Transverse colon (tissue), 4 donors: ENCODE measurements around the gene MEG3. TPM values are rescaled to one million over a fixed set of nuclear protein-coding genes. Genes with fewer than 3 reads are reported as not detected.

Experiments
- DNase-seq: peaks from one replicate; pipeline ENCODE4 v3.0.0-alpha.2; 2019
- H3K27ac ChIP-seq, 4 donors: fragments of 200-600 bp; sonication (generic); 2 replicates each; pipeline ENCODE4 v1.5.1; 2016 to 2018; ENCODE audit warnings: inconsistent platforms in 4 of 4
- H3K27me3 ChIP-seq: fragments of 200-600 bp; sonication (generic); 2 replicates; pipeline ENCODE4 v1.5.1; 2017; ENCODE audit warnings: inconsistent platforms
- H3K36me3 ChIP-seq, 4 donors: fragments of 200-600 bp; sonication (generic); 2 replicates each; pipeline ENCODE4 v1.5.1; 2017 to 2019; ENCODE audit warnings: inconsistent platforms in 4 of 4
- H3K4me1 ChIP-seq, 4 donors: fragments of 200-600 bp; sonication (generic); 2 replicates each; pipeline ENCODE4 v1.5.1; 2017 to 2020; ENCODE audit warnings: inconsistent platforms in 4 of 4
- H3K4me3 ChIP-seq, 4 donors: fragments of 200-600 bp; sonication (generic); 1 replicate in 1 of 4; 2 replicates in 3 of 4; pipeline versions ENCODE4 v1.5.1 to v1.6.1; 2017 to 2019; ENCODE audit warnings: inconsistent platforms in 4 of 4
- H3K9me3 ChIP-seq, 2 donors: fragments of 200-600 bp; sonication (generic); 2 replicates each; pipeline ENCODE4 v1.5.1; 2017 to 2019; ENCODE audit warnings: inconsistent platforms in 2 of 2
- EP300 ChIP-seq: sonication (generic); formaldehyde crosslinking; IDR thresholded peaks from one replicate; pipeline ENCODE4 v1.6.1; 2017; ENCODE audit warnings: antibody characterized with exemption, low read depth
- POLR2A ChIP-seq: fragments of 450-650 bp; IDR thresholded peaks from one replicate; pipeline ENCODE4 v1.6.1; 2016; ENCODE audit warnings: antibody characterized with exemption, mild to moderate bottlenecking, moderate library complexity
- POLR2AphosphoS5 ChIP-seq, 3 donors: sonication (generic); formaldehyde crosslinking; IDR thresholded peaks; one replicate each; pipeline ENCODE4 v1.6.1; 2016; ENCODE audit warnings: antibody characterized with exemption in 3 of 3
- WGBS, 2 donors: methylation state at CpG; one replicate each; pipeline ENCODE4 v1.1.5; 2018; ENCODE audit warnings: low coverage in 1 of 2; 5-methylcytosine and 5-hydroxymethylcytosine counted together
- in situ Hi-C, 4 donors: fragments of 200-750 bp; cut with MboI; loops; one replicate each; pipeline versions ENCODE4 v1.15.0 to v1.15.1; 2017; ENCODE audit warnings: low sequenced_read_pairs in 3 of 4, low pct_ligation_motif_present in 1 of 4, low pct_unique_long_range_greater_than_20kb in 1 of 4
- intact Hi-C: fragments of 100-400 bp; cut with DNase I; formaldehyde crosslinking; loops from one replicate; pipeline ENCODE4 v1.15.1; 2023; ENCODE audit warnings: low total_unique reads
- total RNA-seq, 4 donors: library from RNA; depleted of rRNA; stranded (reverse); fragments of >200 nt; gene quantifications; one replicate each; pipeline ENCODE4 v1.1.0, GENCODE V29; 2016
- TF ChIP-seq, protein P1 (sequence below), 5 experiments: fragments of 200-600 bp in 3 of 5; fragments of 450-650 bp in 2 of 5; sonication (generic) in 3 of 5; IDR thresholded peaks; 1 replicate in 2 of 5; 2 replicates in 3 of 5; pipeline ENCODE4 v1.5.1; 2016 to 2017; ENCODE audit warnings: antibody characterized with exemption in 5 of 5, inconsistent platforms in 3 of 5, mild to moderate bottlenecking in 2 of 5, moderate library complexity in 1 of 5

Gene MEG3
- total RNA-seq, 4 donors from 2014 or later: 10.6 to 156 (median 40.1) TPM

- WGBS, 2 donors: 95 to 96% methylated on average over 6 of the region's 6 CpGs
- no peak overlapping the region for H3K4me3 ChIP-seq
- H3K27ac ChIP-seq: no peak overlapping the region
- no peaks in the 10 kb centered on the region for H3K36me3 ChIP-seq
- TF ChIP-seq EP300: no peak
- TF ChIP-seq POLR2A: no peak
- TF ChIP-seq POLR2AphosphoS5 (IDR thresholded peaks at IDR 0.05): no peak
- TF ChIP-seq, protein P1, sequence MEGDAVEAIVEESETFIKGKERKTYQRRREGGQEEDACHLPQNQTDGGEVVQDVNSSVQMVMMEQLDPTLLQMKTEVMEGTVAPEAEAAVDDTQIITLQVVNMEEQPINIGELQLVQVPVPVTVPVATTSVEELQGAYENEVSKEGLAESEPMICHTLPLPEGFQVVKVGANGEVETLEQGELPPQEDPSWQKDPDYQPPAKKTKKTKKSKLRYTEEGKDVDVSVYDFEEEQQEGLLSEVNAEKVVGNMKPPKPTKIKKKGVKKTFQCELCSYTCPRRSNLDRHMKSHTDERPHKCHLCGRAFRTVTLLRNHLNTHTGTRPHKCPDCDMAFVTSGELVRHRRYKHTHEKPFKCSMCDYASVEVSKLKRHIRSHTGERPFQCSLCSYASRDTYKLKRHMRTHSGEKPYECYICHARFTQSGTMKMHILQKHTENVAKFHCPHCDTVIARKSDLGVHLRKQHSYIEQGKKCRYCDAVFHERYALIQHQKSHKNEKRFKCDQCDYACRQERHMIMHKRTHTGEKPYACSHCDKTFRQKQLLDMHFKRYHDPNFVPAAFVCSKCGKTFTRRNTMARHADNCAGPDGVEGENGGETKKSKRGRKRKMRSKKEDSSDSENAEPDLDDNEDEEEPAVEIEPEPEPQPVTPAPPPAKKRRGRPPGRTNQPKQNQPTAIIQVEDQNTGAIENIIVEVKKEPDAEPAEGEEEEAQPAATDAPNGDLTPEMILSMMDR (IDR thresholded peaks at IDR 0.05): no peak
- H3K9me3 ChIP-seq: no peaks in the 10 kb centered on the region
- in situ Hi-C loops (no loop called here), intact Hi-C loops (no loop called here)
- no peak for DNase-seq
- peaks cover 26% of the 10 kb centered on the region for H3K27me3 ChIP-seq
- peaks cover 0 to 18% (median 0%) of the 10 kb centered on the region in 4 donors for H3K4me1 ChIP-seq
Measured at GRCh38 chr14:100894416-100894815, 68.5 kb downstream of the MEG3 start.

- Histone ChIP-seq H3K4me1 (peaks cover 0 to 25% (median 7%) of the 10 kb centered on the region in 4 donors), H3K36me3 (no peaks in the 10 kb centered on the region), H3K9me3 (no peaks in the 10 kb centered on the region), H3K27ac (no peak overlapping the region), H3K4me3 (no peak overlapping the region), H3K27me3 (peaks cover 35% of the 10 kb centered on the region)
- TF ChIP-seq POLR2A (no peak), POLR2AphosphoS5 (IDR thresholded peaks at IDR 0.05) (no peak), EP300 (no peak)
- TF ChIP-seq, protein P1 (IDR thresholded peaks at IDR 0.05): no peak
- intact Hi-C loops (no loop called here), in situ Hi-C loops (no loop called here)
- WGBS, 2 donors: 86 to 88% methylated on average over 6 of the region's 6 CpGs
- DNase-seq: no peak
Measured at GRCh38 chr14:100895411-100895810, 69.5 kb downstream of the MEG3 start.

DNA sequence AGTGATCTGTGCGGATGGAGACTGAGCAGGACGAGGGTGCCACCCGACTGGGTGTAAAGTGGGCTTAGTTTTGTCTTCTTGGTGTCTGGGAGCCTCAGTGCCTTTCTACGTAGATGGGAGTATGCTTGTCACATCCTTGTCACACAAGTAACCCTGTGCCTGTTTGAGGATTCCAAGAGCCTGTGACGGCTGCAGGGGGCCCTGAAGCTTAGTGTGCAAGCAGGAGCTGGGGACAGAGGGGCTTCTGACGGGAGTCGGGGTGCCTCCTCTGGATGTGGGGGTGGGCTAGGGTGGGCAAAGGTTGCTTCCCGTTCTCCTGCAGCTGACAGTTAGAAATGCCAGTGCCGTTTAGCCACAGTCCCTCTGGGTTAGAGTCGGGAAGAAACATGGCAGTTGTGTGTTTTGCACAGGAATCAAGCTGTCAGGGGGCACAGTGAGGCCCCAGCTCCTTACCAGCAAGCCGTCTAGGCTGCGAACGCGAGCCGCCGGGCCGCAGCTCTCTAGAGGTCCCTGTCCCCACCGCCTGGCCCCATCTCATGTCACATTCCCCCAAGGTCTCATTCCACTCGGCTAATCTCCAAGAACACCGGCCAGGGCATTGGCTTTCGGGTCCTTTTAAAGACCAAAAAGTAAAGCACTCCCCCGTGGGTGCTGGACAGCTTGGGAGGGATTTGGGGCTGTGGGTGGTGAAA, 70.6 kb downstream of the MEG3 start:
- Histone ChIP-seq H3K27me3 (peaks cover 46% of the 10 kb centered on the region), H3K4me3 (no peak overlapping the region), H3K4me1 (peaks cover 0 to 30% (median 10%) of the 10 kb centered on the region in 4 donors), H3K36me3 (no peaks in the 10 kb centered on the region), H3K27ac (no peak overlapping the region), H3K9me3 (no peaks in the 10 kb centered on the region)
- WGBS, 2 donors: 67 to 78% methylated on average over 3 to 22 of the region's 22 CpGs
- DNase-seq: no peak
- TF ChIP-seq, protein P1 (IDR thresholded peaks at IDR 0.05): no peak
- TF ChIP-seq POLR2A: no peak
- no peak for TF ChIP-seq POLR2AphosphoS5 (IDR thresholded peaks at IDR 0.05)
- no peak for TF ChIP-seq EP300
- in situ Hi-C loops: no loop called here
- intact Hi-C loops: no loop called here

GRCh38 chr14:100898465-100898864, 72.5 kb downstream of the MEG3 start:
- intact Hi-C loops: no loop called here
- H3K36me3 ChIP-seq: no peaks in the 10 kb centered on the region
- no peak overlapping the region for H3K27ac ChIP-seq
- TF ChIP-seq, protein P1 (IDR thresholded peaks at IDR 0.05): no peak
- TF ChIP-seq EP300 (no peak), POLR2AphosphoS5 (IDR thresholded peaks at IDR 0.05) (no peak), POLR2A (no peak)
- no peak for DNase-seq
- no peak overlapping the region for H3K4me3 ChIP-seq
- in situ Hi-C loops: no loop called here
- peaks cover 63% of the 10 kb centered on the region for H3K27me3 ChIP-seq
- H3K9me3 ChIP-seq: no peaks in the 10 kb centered on the region
- H3K4me1 ChIP-seq: peaks cover 0 to 30% (median 10%) of the 10 kb centered on the region in 4 donors
- WGBS, 2 donors: 62 to 73% methylated on average over 8 to 11 of the region's 11 CpGs
